HCT116 (cell line): ENCODE measurements around the gene MORN5. TPM values are rescaled to one million over a fixed set of nuclear protein-coding genes. Genes with fewer than 3 reads are reported as not detected.

ENCODE experiments used
- ATAC-seq: fragments of 200-7000 bp; cut with Tn5 transposase; 2 replicates; pipeline ENCODE4 v1.9.1; 2020; ENCODE audit warnings: mild to moderate bottlenecking, moderate library complexity
- BruUV-seq: library from RNA; stranded (reverse); fragments of 400-500 nt; replicated peaks from 2 replicates; lab custom pipeline; 2021; lab: Mats Ljungman, UMichigan
- CTCF ChIA-PET: fragments of 300-600 bp; sonication (Branson Sonifier 250); formaldehyde crosslinking; loops from one replicate; lab custom pipeline; 2021; ENCODE audit warnings: antibody characterized with exemption; lab: Charles Lee
- POLR2A ChIA-PET: fragments of 300-600, 350-600 bp; sonication (Branson Sonifier 250); formaldehyde crosslinking; loops from one replicate; lab custom pipeline; 2021; ENCODE audit warnings: antibody characterized with exemption; lab: Charles Lee
- RAD21 ChIA-PET, 2 experiments: fragments of 300-600 bp; sonication (Branson Sonifier 250); formaldehyde crosslinking; loops; one replicate each; lab custom pipeline; 2023; ENCODE audit warnings: low total read pairs in 2 of 2; ENCODE audit not compliant: uncharacterized antibody in 2 of 2, unreplicated experiment in 2 of 2, low non-redundant PET in 1 of 2; lab: Charles Lee
- DNase-seq: peaks from one replicate; pipeline ENCODE4 v3.0.0-alpha.2; 2010; ENCODE audit warnings: low read depth, low spot score
- H2AFZ ChIP-seq: fragments of 200-600 bp; shearing (Covaris generic), sonication (generic); 2 replicates; pipeline ENCODE4 v1.6.1; 2017; ENCODE audit warnings: low read depth, mixed run types, mixed read lengths, antibody characterized with exemption, low read length; ENCODE audit not compliant: poor library complexity, severe bottlenecking
- H3K27ac ChIP-seq: 2 replicates; pipeline ENCODE4 v1.5.1; 2012; ENCODE audit warnings: low read depth, low read length
- H3K27me3 ChIP-seq: fragments of 200-600 bp; sonication (generic); 2 replicates; pipeline ENCODE4 v1.6.1; 2016; ENCODE audit warnings: mixed run types, low read length, mixed read lengths; ENCODE audit not compliant: insufficient read depth
- H3K36me3 ChIP-seq, 2 experiments: fragments of 200-500 bp in 1 of 2; fragments of 200-600 bp in 1 of 2; sonication (Bioruptor generic) in 1 of 2; sonication (generic) in 1 of 2; 2 replicates each; pipeline versions ENCODE4 v1.5.1 to v1.6.1; 2014 to 2016; ENCODE audit warnings: low read length in 2 of 2, inconsistent platforms in 1 of 2, mixed read lengths in 1 of 2, mixed run types in 1 of 2; ENCODE audit not compliant: insufficient read depth in 2 of 2, control insufficient read depth in 1 of 2
- H3K4me1 ChIP-seq, 2 experiments: fragments of 200-600 bp in 1 of 2; sonication (generic) in 1 of 2; 2 replicates each; pipeline versions ENCODE4 v1.5.1 to v1.6.1; 2012 to 2017; ENCODE audit warnings: low read length in 2 of 2, inconsistent platforms in 1 of 2, mild to moderate bottlenecking in 1 of 2, mixed read lengths in 1 of 2, mixed run types in 1 of 2, moderate library complexity in 1 of 2; ENCODE audit not compliant: insufficient read depth in 2 of 2, control insufficient read depth in 1 of 2
- H3K4me2 ChIP-seq: fragments of 200-600 bp; sonication (generic); 2 replicates; pipeline ENCODE4 v1.6.1; 2017; ENCODE audit warnings: mixed run types, low read length, mixed read lengths
- H3K4me3 ChIP-seq, 2 experiments: fragments of 200-600 bp in 1 of 2; sonication (generic) in 1 of 2; replicated peaks in 1 of 2; 2 replicates each; pipeline ENCODE4 v1.5.1; 2011 to 2016; ENCODE audit warnings: low read length in 2 of 2, control low read depth in 1 of 2, low read depth in 1 of 2, mild to moderate bottlenecking in 1 of 2, mixed read lengths in 1 of 2, mixed run types in 1 of 2
- H3K79me2 ChIP-seq: fragments of 200-600 bp; sonication (generic); 2 replicates; pipeline ENCODE4 v1.6.1; 2017; ENCODE audit warnings: mild to moderate bottlenecking, mixed run types, low read length, moderate library complexity, mixed read lengths; ENCODE audit not compliant: insufficient read depth
- H3K9ac ChIP-seq: fragments of 200-600 bp; sonication (generic); 2 replicates; pipeline ENCODE4 v1.6.1; 2016; ENCODE audit warnings: low read length, mixed read lengths
- H3K9me2 ChIP-seq: fragments of 200-600 bp; sonication (generic), shearing (Covaris generic); 2 replicates; pipeline ENCODE4 v1.6.1; 2017; ENCODE audit warnings: mixed run types, mild to moderate bottlenecking, moderate library complexity; ENCODE audit not compliant: insufficient read depth
- H3K9me3 ChIP-seq, 2 experiments: fragments of 200-500 bp in 1 of 2; fragments of 200-600 bp in 1 of 2; sonication (Bioruptor generic) in 1 of 2; sonication (generic) in 1 of 2; 2 replicates each; pipeline ENCODE4 v1.6.1; 2014 to 2017; ENCODE audit warnings: low read length in 2 of 2, mixed read lengths in 2 of 2, inconsistent platforms in 1 of 2, low read depth in 1 of 2, mild to moderate bottlenecking in 1 of 2, mixed run types in 1 of 2, moderate library complexity in 1 of 2; ENCODE audit not compliant: control insufficient read depth in 1 of 2, insufficient read depth in 1 of 2
- H4K20me1 ChIP-seq: fragments of 200-600 bp; sonication (generic), shearing (Covaris generic); 2 replicates; pipeline ENCODE4 v1.6.1; 2017; ENCODE audit warnings: mixed run types, mild to moderate bottlenecking, moderate library complexity; ENCODE audit not compliant: insufficient read depth
- CEBPB ChIP-seq: IDR thresholded peaks from 2 replicates; pipeline ENCODE4 v1.6.1; 2012; ENCODE audit warnings: low read depth
- CTCF ChIP-seq, 3 experiments: fragments of 200-600 bp in 1 of 3; sonication (generic) in 1 of 3; IDR thresholded peaks in 2 of 3; conservative IDR thresholded peaks in 1 of 3; 2 replicates each; pipeline ENCODE4 v1.5.1; 2012 to 2017; ENCODE audit warnings: low read depth in 2 of 3, low read length in 2 of 3, antibody characterized with exemption in 1 of 3, borderline replicate concordance in 1 of 3, control low read depth in 1 of 3, mild to moderate bottlenecking in 1 of 3, mixed read lengths in 1 of 3, mixed run types in 1 of 3, moderate library complexity in 1 of 3; ENCODE audit not compliant: insufficient read depth in 1 of 3
- EGR1 ChIP-seq: IDR thresholded peaks from 2 replicates; pipeline ENCODE4 v1.6.1; 2012; ENCODE audit warnings: low read depth
- ELF1 ChIP-seq: IDR thresholded peaks from 2 replicates; pipeline ENCODE4 v1.6.1; 2012; ENCODE audit warnings: low read depth, borderline replicate concordance
- EZH2phosphoT487 ChIP-seq: fragments of 200-600 bp; IDR thresholded peaks from 2 replicates; pipeline ENCODE4 v1.6.1; 2018; ENCODE audit warnings: antibody characterized with exemption, borderline replicate concordance
- FOSL1 ChIP-seq: IDR thresholded peaks from 2 replicates; pipeline ENCODE4 v1.6.1; 2012; ENCODE audit warnings: low read depth
- POLR2A ChIP-seq: IDR thresholded peaks from 2 replicates; pipeline ENCODE4 v1.7.0; 2011; ENCODE audit warnings: borderline replicate concordance; ENCODE audit not compliant: insufficient read depth, insufficient read length; ENCODE audit errors: extremely low read depth
- POLR2AphosphoS5 ChIP-seq: IDR thresholded peaks from 2 replicates; pipeline ENCODE4 v1.6.1; 2011; ENCODE audit warnings: mild to moderate bottlenecking, low read depth, low read length, moderate library complexity
- RAD21 ChIP-seq: IDR thresholded peaks from 2 replicates; pipeline ENCODE4 v1.6.1; 2012; ENCODE audit warnings: low read depth, mild to moderate bottlenecking
- SP1 ChIP-seq: IDR thresholded peaks from 2 replicates; pipeline ENCODE4 v1.6.1; 2012; ENCODE audit warnings: low read depth
- SRF ChIP-seq: IDR thresholded peaks from 2 replicates; pipeline ENCODE4 v1.6.1; 2012; ENCODE audit warnings: low read depth
- ZNF274 ChIP-seq: fragments of 200-500 bp; sonication (Bioruptor generic); IDR thresholded peaks from 2 replicates; pipeline ENCODE4 v1.6.1; 2014; ENCODE audit warnings: mild to moderate bottlenecking, low read depth, low read length, inconsistent platforms
- intact Hi-C: fragments of 100-400 bp; cut with micrococcal nuclease; formaldehyde crosslinking; loops from 2 replicates; pipeline ENCODE4 v1.10.0; 2022
- total RNA-seq: library from RNA; stranded (reverse); gene quantifications from one replicate; pipeline ENCODE4 v1.2.1, GENCODE V29; 2021; ENCODE audit not compliant: unreplicated experiment
- TF ChIP-seq, protein P1 (sequence below): IDR thresholded peaks from 2 replicates; pipeline ENCODE4 v1.6.1; 2012; ENCODE audit warnings: low read depth
- TF ChIP-seq, protein P2 (sequence below): IDR thresholded peaks from 2 replicates; pipeline ENCODE4 v1.6.1; 2011; ENCODE audit warnings: mild to moderate bottlenecking, low read length, moderate library complexity; ENCODE audit not compliant: insufficient replicate concordance; ENCODE audit errors: extremely low read depth

The MORN5 gene
- total RNA-seq, 1 experiment from 2014 or later, result not detected

DNA sequence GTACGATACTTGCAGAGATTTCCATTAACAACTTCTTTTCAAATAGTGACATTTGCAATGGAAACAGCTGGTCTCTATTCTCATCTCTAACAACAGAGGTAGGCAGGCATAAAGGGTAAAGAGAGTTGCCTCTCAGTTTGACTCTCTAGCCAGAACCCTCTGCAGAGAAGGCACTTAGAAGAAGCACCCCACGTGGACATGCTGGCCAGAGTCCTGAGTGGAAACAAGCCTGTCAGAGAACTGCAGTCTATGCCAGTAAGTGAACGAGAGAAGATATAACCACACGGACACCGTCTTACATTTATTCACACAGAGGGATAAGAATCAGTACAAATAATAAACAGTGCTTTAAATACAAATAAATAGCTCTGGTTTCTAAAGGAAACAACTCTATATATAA, 80.0 kb downstream of the MORN5 start:
- H3K27me3 ChIP-seq, result no peaks in the 10 kb centered on the region
- no peak overlapping the region for H3K4me2 ChIP-seq
- H3K27ac ChIP-seq, result no peak overlapping the region
- H3K9me3 ChIP-seq, result no peaks in the 10 kb centered on the region
- RAD21 ChIA-PET, result no interaction called here
- H3K36me3 ChIP-seq, result peaks cover 21 to 33% of the 10 kb centered on the region in 2 experiments
- intact Hi-C loops, result no loop called here
- no peak overlapping the region for H3K4me3 ChIP-seq
- ATAC-seq (no peak), DNase-seq (no peak)
- POLR2A ChIA-PET, result no interaction called here
- no peak for TF ChIP-seq FOSL1
- TF ChIP-seq CEBPB, result no peak
- TF ChIP-seq, protein P1, sequence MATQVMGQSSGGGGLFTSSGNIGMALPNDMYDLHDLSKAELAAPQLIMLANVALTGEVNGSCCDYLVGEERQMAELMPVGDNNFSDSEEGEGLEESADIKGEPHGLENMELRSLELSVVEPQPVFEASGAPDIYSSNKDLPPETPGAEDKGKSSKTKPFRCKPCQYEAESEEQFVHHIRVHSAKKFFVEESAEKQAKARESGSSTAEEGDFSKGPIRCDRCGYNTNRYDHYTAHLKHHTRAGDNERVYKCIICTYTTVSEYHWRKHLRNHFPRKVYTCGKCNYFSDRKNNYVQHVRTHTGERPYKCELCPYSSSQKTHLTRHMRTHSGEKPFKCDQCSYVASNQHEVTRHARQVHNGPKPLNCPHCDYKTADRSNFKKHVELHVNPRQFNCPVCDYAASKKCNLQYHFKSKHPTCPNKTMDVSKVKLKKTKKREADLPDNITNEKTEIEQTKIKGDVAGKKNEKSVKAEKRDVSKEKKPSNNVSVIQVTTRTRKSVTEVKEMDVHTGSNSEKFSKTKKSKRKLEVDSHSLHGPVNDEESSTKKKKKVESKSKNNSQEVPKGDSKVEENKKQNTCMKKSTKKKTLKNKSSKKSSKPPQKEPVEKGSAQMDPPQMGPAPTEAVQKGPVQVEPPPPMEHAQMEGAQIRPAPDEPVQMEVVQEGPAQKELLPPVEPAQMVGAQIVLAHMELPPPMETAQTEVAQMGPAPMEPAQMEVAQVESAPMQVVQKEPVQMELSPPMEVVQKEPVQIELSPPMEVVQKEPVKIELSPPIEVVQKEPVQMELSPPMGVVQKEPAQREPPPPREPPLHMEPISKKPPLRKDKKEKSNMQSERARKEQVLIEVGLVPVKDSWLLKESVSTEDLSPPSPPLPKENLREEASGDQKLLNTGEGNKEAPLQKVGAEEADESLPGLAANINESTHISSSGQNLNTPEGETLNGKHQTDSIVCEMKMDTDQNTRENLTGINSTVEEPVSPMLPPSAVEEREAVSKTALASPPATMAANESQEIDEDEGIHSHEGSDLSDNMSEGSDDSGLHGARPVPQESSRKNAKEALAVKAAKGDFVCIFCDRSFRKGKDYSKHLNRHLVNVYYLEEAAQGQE, result no peak
- no peak overlapping the region for H2AFZ ChIP-seq
- no peaks in the 10 kb centered on the region for H3K79me2 ChIP-seq
- H3K4me1 ChIP-seq, result no peaks in the 10 kb centered on the region
- no peak overlapping the region for H3K9ac ChIP-seq
- CTCF ChIA-PET, result no interaction called here
- no peaks in the 10 kb centered on the region for H4K20me1 ChIP-seq
- no peaks in the 10 kb centered on the region for H3K9me2 ChIP-seq
- BruUV-seq, result no TSS peak

- intact Hi-C loops, result no loop called here
- no peaks in the 10 kb centered on the region for H3K27me3 ChIP-seq
- H3K36me3 ChIP-seq, result peaks cover 43 to 49% of the 10 kb centered on the region in 2 experiments
- peaks cover 5% of the 10 kb centered on the region; the same call in 1 of the 2 replicates for H3K79me2 ChIP-seq
- RAD21 ChIA-PET, result no interaction called here
- H3K9ac ChIP-seq, result no peak overlapping the region
- no peak overlapping the region for H2AFZ ChIP-seq
- no peaks in the 10 kb centered on the region for H3K9me2 ChIP-seq
- H3K4me1 ChIP-seq, result peaks cover 0 to 5% of the 10 kb centered on the region in 2 experiments; a peak in 1 of 4 replicates
- no peaks in the 10 kb centered on the region for H4K20me1 ChIP-seq
- POLR2A ChIA-PET, result no interaction called here
- no peaks in the 10 kb centered on the region for H3K9me3 ChIP-seq
- H3K4me3 ChIP-seq, result no peak overlapping the region
- CTCF ChIA-PET, result no interaction called here
- no TSS peak for BruUV-seq
- DNase-seq (no peak), ATAC-seq (no peak)
- no peak overlapping the region for H3K4me2 ChIP-seq
- no peak overlapping the region for H3K27ac ChIP-seq
- TF ChIP-seq EGR1 (no peak), EZH2phosphoT487 (no peak), CTCF (IDR thresholded peaks at IDR 0.05 in 2 of 3, conservative IDR thresholded peaks at IDR 0.05 in 1 of 3; ENCODE audit: borderline replicate concordance in 1 of 3, insufficient read depth in 1 of 3, low read depth in 2 of 3, low read length in 2 of 3) (no peak), ELF1 (no peak), ZNF274 (no peak), POLR2A (no peak), POLR2AphosphoS5 (no peak), SRF (no peak), FOSL1 (no peak), SP1 (no peak), RAD21 (no peak)
- TF ChIP-seq, protein P2, sequence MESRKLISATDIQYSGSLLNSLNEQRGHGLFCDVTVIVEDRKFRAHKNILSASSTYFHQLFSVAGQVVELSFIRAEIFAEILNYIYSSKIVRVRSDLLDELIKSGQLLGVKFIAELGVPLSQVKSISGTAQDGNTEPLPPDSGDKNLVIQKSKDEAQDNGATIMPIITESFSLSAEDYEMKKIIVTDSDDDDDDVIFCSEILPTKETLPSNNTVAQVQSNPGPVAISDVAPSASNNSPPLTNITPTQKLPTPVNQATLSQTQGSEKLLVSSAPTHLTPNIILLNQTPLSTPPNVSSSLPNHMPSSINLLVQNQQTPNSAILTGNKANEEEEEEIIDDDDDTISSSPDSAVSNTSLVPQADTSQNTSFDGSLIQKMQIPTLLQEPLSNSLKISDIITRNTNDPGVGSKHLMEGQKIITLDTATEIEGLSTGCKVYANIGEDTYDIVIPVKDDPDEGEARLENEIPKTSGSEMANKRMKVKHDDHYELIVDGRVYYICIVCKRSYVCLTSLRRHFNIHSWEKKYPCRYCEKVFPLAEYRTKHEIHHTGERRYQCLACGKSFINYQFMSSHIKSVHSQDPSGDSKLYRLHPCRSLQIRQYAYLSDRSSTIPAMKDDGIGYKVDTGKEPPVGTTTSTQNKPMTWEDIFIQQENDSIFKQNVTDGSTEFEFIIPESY, result no peak
Observed at GRCh38 chr9:122244349-122244748, 84.6 kb downstream of the MORN5 start.
